ENCODE data around the gene KCNAB2.

GRCh38 chr1:6027591-6027990, 18.1 kb upstream of the KCNAB2 start:
- no peak for TF ChIP-seq POLR2A (IDR thresholded peaks at IDR 0.05)
- no peak for TF ChIP-seq CTCF (IDR thresholded peaks at IDR 0.05)
- no peak for TF ChIP-seq POLR2AphosphoS5 (IDR thresholded peaks at IDR 0.05)
